Activated CD8-positive, alpha-beta memory T cell treated with anti-CD3 and anti-CD28 coated beads for 48 hours (primary cell): Measurements from ENCODE around the gene AQP1.

ENCODE experiments used
- DNase-seq, 3 experiments: peaks; one replicate each; pipeline ENCODE4 v3.0.0-alpha.2; 2020; ENCODE audit warnings: low read depth in 2 of 3, low spot score in 2 of 3

The AQP1 gene

GRCh38 chr7:30934225-30934624 lies 22.6 kb downstream of the AQP1 start:
- no peak for DNase-seq

- no peak for DNase-seq
Observed at GRCh38 chr7:30934732-30935568, 23.3 kb downstream of the AQP1 start.

- DNase-seq, result no peak
Observed at GRCh38 chr7:30935569-30935877, 23.9 kb downstream of the AQP1 start.

GRCh38 chr7:30936650-30937245 lies 25.1 kb downstream of the AQP1 start:
- DNase-seq, result no peak

GRCh38 chr7:30937416-30937815 lies 25.8 kb downstream of the AQP1 start:
- no peak for DNase-seq

DNA sequence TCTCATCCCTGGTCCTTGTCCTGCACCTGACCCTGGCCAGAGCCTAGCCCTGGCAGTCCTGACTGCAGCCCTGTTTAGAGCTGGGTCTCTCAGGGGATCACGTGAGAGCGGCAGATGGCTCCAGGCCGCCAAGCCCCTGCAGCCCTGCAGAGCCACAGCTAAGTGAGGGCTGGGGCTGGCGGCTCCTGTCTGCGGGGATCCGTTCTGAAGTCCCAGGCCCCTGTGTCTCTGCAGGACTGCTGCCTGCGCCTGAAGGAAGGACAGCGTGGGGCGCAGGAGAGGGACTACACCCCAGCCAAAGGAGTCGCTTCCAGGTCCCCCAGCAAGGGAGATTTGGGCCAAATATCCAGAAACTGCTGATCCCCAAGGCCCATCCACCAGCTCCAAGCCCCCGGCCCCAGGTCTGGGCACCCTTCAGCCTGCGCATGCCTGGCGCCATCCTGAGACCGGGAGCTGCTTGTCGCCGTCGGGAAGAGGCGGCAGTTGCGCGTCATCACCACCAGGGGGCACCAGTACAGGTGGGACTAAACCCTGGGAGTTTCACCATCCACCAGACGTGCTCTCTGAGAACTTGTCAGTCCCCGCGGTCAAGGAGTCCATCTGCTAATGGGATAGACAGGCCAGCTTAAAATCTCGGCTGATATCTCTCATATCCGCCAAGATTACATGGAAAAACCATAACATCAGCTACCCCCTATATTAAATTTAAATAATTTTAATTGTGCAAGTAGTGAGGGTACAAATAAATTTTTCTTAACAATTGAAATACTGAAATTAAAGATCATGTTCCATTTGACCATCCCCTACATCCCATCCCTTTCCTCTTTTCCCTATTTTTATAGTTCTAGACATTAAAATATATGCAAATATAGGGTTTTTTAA lies 27.0 kb downstream of the AQP1 start:
- peak; percentile 31 to 69 (median 63) for DNase-seq

GRCh38 chr7:30941582-30942323 lies 30.1 kb downstream of the AQP1 start:
- DNase-seq, result no peak

GRCh38 chr7:30950197-30950596 lies 38.5 kb downstream of the AQP1 start:
- DNase-seq, result no peak

DNA sequence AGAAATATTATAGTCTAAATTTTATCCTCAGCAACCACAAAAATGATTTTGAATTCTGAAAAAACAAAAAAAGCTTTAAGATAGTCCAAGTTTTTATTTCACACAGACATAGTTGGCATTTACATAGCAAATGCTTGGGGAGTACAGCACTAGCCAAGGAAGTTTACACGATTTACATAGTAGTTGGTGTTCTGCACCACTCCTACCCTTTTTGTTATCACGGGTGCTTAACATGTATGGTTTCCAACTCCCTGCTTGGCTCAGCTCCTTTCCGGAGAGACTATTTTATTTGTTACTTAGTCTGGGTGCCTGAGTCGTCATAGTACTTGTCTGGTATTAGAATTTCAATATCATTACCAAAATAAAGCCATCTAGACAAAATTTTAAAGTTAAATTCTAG lies 43.3 kb downstream of the AQP1 start:
- DNase-seq, result no peak

DNA sequence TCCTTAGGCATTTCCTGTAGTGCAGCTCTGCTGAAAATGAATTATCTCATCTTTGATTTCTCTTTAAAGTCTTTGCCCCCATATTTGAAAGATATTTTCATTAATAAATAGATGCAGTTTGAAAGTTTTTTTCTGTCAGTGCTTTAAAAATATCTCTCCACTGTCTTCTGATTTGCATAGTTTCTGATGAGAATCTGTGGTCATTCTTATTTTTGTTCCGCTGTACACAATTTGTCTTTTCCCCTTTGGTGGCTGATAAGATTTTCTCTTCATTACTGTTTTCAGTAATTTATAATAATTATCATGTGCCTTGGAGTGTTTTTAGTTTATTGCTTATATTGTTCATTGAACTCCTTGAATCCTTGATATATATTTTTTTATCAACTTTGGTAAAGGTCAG lies 45.1 kb downstream of the AQP1 start:
- DNase-seq, result no peak

GRCh38 chr7:30963842-30964241 lies 52.2 kb downstream of the AQP1 start, which contains the start of gene GHRHR:
Gene GHRHR (plus strand): TSS chr7:30963953. CDS start chr7:30964069, 116 bp downstream.
- no peak for DNase-seq

- no peak for DNase-seq
Observed at GRCh38 chr7:30965372-30965771, 53.7 kb downstream of the AQP1 start.

DNA sequence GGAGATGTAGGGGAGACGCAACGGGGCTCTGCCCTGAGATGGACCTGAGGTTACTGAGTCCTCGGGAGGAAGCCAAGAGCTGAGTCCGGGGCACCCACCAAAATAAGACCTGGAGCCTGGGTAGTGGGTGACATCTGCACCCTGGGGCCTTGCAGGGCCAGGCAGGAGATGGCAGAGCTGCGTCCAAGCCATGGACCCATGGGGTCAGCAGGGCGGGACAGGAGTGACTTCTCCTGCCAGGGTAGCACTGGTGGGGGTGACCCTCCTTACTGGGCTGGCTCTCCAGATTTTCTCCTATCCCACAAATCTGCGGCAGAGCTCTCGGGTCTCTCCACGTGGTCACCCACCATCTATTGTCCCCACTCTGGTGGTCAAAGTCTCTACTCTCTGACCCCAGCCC lies 54.2 kb downstream of the AQP1 start:
- no peak for DNase-seq

GRCh38 chr7:30968294-30968693 lies 56.6 kb downstream of the AQP1 start:
- no peak for DNase-seq

- DNase-seq, result no peak
Observed at GRCh38 chr7:30968747-30969603, 57.3 kb downstream of the AQP1 start.

DNA sequence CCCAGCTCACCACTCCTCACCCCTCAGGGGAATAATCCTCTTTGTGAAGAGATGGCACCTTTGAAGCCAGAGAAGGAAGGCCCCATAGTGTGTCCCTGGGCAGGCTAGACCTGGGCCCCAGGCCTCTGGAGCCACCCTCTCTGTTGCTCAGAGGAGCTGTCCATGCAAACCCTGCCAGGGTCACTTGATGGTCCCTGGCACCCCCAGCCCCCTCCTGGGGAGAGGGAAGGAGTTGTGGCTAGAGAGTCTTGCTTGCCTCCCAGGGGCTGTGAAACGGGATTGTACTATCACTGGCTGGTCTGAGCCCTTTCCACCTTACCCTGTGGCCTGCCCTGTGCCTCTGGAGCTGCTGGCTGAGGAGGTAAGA lies 57.9 kb downstream of the AQP1 start:
- no peak for DNase-seq

DNA sequence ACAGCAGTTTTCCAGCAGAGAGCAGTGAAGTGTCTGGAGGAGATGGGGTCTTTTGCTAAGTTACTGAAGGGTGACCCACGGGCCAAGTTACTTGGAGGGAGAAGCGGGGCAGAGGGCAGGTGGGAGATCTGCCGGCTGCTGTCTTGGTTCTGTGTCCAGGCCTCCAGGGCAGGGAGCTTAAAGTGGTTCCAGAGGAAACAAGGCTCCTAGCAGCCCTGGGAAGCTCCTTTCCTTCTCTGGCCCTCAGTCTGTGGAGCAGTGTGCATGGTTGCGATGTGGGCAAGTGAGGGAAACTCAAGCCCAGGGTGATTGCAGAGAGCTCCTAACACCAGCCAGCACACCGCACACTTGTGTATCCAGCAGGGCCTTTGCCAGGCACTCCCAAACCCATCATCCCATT lies 58.4 kb downstream of the AQP1 start:
- DNase-seq, result no peak

GRCh38 chr7:30970594-30971094 lies 59.0 kb downstream of the AQP1 start:
- no peak for DNase-seq

GRCh38 chr7:30971440-30971839 lies 59.8 kb downstream of the AQP1 start:
- no peak for DNase-seq
